Head of caudate nucleus (tissue), 42 donors: Measurements from ENCODE around the gene SMAD3.

ENCODE experiments used
- DNase-seq, 42 donors: peaks; one replicate each; pipeline versions ENCODE4 v3.0.0 to v3.0.0-alpha.2; 2020 to 2021; ENCODE audit warnings: mixed read lengths in 7 of 42
- intact Hi-C: fragments of 100-400 bp; cut with DNase I; formaldehyde crosslinking; loops from one replicate; pipeline ENCODE4 v1.15.0; 2022

The SMAD3 gene

DNA sequence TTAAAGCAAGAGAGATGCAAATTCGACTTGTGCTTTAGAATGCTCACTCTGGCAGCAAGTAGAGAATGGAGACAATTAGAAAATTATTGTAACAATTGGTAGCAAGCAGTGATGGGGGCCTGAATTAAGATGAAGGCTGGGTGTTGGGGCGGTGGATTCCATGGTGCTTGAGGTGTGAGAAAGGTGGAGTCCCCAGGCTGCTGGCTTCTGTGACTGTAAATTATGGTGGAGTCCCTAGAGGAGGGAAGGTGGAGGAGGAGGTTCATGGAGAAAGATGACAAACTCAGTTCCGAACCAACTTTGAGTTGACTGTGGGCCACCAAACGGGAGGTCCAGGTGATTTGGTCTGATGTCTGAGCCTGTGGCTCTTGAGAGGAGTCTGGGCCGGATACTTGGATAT is 10.7 kb upstream of the SMAD3 start:
- intact Hi-C loops: no loop called here
- no peak for DNase-seq

DNA sequence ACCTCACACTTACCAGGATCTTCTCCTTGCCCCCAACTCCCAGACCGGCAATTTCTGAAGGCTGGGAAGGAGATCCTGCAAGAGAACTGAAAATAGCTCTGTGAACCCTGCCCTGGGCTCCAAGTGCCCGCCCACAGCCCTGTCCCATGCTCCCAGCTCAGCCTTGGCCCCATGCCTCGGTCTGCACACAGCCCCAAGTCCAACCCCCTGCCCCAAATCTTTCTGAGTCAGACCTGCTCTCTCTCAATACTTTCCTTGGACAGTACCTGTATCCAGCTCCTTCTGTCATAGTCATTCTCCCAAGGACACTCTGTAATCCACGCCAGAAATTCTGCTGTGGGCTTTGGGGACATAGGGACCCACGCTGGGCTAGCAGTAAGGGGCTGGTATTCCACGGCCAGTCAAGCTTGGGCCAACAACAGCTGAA is 6.3 kb upstream of the SMAD3 start:
- intact Hi-C loops: no loop called here
- DNase-seq: peak in 9 of 42 donors; percentile 21 to 68 (median 38)

DNA sequence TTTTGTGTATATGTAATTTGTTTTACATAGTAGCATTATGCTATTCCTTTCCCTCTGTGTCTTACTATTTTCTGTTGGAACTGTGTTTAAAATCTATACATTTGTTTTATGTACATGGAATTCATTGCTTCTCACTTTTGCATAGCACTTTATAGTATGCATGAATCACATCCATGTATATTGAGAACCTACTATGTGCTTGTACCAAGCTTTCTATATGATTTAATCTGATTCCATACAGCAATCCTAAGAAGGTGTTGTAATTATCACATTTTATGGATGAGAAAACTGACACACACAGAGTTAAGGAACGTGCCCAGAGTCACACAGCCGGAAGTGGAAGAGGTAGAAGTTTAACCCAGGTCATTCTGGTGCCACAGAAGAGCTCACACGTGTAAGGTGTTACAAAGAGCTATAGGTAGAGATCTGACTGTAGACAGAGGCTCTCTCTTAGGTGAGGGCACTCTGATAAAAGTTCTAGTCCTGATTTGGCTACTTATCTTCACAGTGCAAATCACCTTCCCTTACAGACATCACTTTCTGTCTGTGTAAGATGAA is 3.5 kb upstream of the SMAD3 start:
- no peak for DNase-seq
- intact Hi-C loops: no loop called here

DNA sequence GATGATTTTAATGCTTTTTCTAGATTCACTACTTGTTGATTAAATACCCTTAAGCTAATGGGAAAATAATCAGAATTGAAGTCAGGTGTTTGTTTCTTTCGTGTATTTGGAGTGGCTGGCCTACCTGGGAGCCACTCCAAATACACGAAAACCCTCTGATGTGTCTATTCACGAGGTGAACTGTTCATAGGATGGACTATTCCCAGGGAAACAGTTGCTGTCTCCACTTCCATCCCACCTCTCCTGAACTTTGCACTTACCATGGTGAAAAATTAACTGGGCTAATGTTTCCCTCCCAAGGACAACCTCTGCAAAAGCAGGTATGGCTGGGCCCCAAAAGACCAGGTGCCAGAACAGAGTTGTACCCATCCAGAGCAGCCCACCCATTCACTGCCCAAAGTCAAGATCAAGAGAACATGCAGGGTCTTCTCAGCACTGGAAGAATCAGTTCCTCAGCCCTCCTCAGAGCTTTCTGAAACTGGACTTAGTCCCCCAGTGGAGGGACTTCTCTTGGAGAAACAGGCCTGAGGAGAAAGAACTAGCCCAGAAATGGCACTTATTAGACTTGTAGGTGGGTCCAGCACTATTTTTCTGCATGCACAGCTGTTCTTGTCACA is 2.9 kb upstream of the SMAD3 start:
- DNase-seq: no peak
- intact Hi-C loops: no loop called here

DNA sequence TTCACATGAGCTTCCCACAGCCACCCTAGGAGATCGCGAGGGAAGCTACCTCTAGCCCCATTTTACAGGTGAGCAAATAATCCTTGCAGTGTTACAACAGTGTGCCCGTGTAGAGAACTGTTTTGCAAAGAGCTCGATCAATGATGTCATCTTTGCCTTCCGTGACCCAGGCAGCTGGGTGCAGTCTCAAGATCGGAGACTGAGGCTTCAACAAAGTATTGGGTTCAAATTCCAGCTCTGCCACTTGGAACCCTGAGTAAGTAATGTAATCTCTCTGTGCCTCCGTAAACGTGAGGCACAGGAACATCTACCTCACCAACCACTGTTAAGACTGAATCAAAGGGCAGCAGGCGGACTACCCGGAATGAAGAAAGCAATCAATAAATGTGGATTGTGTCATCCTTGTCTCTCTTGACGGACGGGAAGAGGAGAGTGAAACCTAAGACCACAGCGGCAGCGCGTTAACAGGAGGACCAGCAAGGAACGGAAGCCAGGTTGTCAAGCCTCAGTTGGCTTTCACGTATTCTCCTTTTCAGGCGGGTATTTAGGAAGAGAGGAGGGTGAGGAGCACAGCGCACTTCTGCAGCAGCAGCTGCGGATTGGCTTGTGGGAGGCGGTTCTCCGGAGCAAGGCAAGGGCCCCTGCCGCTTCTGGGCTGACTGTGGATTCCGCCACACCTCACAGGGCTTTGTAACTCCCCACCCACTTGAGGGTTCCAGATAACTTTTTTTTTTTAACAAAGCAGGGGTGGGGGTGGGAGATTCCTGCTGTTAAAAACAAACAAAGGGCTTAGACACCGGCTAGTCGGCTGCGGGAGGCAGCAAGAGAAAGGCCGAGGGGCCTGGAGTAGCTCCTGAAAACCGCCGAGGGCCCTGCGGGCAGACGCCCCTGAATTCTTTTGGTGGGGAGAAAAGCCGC is 1.5 kb upstream of the SMAD3 start:
- intact Hi-C loops: no loop called here
- peak in 34 of 42 donors; percentile 33 to 85 (median 65) for DNase-seq

DNA sequence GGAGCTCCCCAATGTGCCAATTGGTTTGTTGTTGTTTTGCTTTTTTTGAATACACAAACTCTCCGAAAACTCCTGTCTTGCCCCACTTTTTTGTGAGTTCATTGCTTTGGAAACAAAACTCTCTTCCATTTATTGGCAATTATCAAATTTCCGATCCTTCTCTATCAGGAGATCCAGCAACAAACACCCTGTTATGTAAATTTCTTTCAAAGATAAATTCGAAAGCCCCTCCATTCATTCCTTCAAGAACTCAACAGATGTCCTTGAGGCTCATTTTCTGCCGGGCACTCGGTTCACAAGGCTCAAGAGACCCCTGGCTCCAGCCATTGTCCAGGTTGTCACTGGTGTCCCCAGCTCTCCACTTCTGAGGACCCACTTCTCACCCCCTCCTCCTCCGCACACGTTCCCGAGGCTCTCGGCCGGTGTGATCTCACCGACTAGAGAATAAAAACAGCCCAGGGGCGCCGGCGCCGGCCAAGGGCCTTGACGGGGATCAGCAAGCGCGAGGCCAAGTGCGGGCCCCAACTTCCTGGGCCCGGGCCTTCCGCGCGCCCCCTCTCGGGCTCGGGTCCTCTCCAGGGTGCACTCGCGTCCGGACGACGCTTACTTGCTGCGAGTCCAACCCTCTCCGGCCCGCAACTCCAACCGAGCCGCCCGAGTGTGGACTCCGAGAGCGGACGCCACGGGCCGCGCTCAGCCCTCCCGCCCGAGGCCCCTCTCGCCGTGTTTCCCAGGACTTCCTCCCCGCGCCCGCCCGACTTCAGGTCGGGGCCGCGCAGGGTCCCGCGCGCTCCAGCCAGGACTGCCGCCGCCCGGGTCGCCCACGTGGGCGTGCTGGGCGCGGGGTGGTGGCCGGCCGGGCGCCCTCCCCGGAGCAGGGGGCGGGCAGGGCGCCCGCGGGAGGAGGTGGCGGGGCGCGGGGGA is 533 bp upstream of the SMAD3 start:
- DNase-seq: peak in 19 of 42 donors; percentile 19 to 70 (median 43)

DNA sequence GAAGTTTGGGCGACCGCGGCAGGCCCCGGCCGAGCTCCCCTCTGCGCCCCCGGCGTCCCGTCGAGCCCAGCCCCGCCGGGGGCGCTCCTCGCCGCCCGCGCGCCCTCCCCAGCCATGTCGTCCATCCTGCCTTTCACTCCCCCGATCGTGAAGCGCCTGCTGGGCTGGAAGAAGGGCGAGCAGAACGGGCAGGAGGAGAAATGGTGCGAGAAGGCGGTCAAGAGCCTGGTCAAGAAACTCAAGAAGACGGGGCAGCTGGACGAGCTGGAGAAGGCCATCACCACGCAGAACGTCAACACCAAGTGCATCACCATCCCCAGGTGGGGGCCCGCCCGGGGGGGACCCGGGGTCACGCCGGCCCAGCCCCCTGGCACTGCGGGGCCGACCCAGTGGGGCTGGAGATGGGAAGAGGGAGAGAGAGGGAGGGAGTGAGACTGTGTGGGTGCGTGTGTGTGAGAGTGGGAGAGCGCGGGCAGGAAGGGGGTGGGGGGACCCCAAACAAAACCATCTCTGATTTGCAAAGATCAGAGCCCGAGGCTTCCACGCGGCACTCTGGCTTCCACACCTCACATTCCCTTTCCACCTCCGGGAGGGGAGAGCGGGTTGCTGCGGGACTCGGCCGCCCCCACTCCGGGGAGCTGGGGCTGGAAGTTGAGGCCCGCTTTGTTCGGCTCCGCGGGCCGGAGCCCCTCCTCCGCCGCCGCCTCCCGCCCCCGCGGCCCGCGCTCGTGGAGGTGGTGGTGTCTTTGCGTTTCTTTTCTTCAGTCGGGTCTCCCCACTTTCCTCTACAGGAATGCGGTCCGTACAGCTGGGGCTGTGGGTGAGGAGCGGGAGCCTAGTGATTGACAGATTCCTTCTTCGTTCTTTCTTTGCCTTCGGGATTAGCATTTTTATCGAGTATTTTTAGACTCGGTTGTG is 898 bp downstream of the SMAD3 start:
- DNase-seq: peak in 37 of 42 donors; percentile 22 to 80 (median 52)
- intact Hi-C loops: no loop called here

More for the DNA sequence above, 533 bp upstream of the SMAD3 start:
- intact Hi-C loops: no loop called here

DNA sequence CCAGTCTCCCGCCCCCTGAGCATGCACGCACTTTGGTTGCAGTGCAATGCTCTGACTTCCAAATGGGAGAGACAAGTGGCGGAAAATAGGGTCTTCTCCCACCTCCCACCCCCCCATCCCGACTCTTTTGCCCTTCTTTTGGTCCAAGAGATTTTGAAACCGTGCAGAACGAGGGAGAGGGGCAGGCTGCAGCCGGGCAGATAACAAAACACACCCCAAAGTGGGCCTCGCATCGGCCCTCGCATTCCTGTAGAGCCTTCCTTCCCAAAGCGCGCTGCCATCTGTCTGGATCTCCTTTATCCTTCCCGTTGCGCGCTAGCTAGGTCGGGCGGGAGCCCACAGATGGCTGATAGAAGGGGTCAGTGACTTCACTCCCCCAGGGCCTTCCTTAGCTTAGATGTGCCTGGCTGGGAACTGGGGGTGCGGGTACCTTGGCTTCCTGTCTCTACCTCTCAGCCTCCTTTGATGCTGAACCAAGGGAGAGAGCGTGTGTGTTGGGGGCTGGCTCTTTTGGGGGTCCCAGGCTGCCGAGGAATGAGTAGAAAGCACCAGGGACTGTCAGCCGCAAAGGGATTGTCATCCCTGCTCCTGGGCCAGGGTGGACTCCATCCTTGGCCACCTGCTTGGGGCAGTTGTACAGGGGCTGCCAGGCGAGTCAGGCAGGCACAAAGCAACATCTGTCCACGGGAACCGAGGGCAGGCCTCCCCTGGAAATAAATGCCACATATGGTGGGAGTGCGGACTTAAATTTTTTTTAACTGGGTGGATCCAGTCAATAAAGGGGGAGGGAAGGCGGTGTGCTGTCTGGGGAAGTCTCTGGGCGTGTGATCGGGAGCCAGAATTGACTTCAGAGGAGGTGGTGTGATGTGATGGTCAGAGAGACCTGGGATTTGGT is 1.8 kb downstream of the SMAD3 start:
- intact Hi-C loops: no loop called here
- peak in 8 of 42 donors; percentile 19 to 57 (median 36) for DNase-seq

DNA sequence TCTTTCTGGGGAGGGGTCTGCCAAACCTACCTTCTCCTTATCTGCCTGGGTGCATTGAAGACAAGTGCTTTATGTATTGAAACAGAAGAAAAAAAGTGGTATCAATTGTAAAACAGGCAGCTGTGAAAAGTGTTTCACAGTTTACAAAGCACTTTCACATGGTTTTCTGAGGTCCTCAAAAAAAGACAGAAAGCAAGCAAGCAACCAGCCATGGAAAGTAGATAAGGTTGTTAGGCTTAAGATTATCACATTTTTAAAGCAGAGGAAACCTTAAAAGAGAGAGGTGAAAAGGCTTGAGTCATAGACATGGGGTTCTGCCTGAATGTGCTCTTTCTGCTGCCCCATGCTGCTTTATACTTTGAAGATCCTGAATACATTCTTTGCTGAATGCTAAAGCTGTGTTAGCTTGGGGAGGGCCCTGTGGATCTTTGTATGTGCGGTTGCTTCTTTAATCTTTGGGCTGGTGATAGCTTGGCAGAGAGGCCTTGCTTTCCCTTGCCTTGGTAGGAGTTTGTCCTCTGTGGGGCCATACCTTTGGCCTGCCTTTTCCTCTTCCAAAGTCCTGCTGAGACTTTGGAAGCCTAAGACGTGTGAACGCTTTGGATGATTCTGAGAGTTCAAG is 2.6 kb downstream of the SMAD3 start:
- no peak for DNase-seq
- intact Hi-C loops: no loop called here

DNA sequence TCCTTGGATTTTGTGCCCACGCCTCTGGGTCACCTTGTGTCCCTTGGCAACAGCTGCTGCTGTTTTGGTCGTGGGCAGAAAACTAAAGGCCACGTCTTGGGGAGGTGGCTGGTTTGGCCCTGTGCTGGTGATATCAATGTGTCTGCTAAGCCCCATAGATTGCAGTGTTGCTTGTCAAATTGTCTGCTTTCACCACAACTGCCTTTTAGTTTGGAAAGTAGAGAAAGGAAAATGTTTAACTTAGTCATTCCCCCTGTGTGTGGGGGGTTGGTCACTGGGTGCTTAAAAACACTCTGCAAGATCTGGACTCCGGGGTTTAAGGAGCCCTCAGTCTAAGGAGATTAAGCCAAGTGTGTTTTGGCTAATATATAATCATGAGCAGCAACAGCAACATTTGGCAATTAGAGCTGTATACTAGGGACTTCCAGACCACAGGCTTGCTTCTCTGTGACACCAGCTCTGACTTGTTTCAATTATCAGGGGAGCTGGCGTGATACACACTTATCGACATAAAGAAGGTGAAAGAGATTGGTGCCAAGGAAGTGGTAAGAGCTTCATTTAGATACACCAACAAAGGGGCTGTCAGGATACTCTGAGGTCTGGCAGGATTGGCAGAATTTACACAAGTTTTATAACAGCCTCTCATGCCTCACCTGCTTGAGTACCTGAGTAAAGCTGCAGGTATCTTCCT is 3.5 kb downstream of the SMAD3 start:
- DNase-seq: no peak
- intact Hi-C loops: no loop called here

DNA sequence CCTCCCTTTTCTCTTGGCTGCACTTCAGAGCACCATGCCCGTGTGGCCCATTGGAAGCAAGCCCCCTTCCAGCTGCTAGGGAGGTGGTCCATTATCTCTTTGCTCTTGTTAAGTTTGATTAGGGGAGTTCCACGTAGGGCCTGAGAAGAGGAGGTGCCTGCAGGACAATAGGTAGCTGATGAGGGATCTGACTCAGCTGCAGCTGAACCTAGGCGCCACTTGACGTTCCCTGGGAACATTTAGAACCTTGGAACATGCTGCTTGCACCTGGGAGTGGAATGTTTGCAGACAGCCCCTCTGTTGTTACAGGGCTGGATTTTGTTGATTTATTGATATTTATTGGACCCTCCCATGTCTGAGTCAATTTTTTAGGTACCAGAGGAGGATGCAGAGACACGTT is 4.7 kb downstream of the SMAD3 start:
- DNase-seq: no peak

DNA sequence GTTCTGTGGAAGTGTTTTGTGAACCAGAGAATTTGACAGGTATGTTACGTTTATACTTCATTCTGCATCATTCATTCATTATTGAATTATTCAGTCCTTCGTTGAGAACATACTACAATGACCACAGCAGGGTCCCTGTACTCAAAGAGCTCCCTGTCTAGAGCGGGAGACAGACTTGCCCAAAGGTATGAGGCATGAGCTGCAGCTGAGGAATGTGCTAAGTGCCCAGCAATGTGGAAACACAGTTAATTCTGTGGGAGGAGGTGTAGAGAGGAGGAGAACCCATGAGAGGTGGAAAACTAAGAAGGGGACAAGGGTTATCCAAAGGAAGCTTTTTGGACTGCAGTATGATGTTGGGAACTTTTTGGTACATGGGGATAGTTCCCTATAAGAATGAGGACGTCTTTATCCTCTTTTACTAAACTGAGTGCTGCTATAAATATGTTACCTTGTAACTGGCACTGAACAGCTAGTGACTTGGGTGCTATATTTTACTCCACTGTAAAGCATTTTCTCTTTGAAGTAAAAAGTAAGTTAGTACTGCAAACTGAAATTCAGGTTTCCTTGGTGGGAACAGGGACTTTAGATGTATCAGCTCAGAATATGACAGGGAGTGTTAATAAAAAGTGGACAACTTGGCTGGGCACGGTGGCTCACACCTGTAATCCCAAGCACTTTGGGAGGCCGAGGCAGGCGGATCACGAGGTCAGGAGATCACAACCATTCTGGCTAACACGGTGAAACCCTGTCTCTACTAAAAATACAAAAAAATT is 5.7 kb downstream of the SMAD3 start:
- no peak for DNase-seq
- intact Hi-C loops: loop anchor here (10.0 kb wide), 1 partner anchor 126 kb away; no protein-coding TSS in a partner anchor

More for the DNA sequence above, 4.7 kb downstream of the SMAD3 start:
- intact Hi-C loops: loop anchor here (10.0 kb wide), 1 partner anchor 125 kb away; no protein-coding TSS in a partner anchor

DNA sequence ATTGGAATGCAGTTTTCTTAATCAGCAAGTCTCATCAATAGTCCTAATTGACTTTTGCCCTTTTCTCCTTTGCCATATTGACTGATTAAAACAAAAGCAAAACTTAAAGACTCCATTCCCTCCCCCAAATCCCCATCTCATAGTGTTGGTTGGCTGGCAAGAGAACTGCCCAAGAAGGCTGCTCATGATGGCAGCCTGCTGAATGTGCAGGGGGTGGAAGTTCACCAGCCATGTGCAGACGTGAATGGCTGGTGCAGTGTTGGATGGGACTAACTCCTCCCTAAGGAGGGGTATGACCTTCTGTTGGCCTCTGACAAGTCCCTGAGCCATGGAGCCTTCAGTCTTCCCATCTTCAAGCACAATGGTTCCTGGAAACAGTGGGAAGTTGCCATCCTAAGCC is 7.0 kb downstream of the SMAD3 start:
- no peak for DNase-seq
- intact Hi-C loops: loop anchor here (10.0 kb wide), 1 partner anchor 128 kb away; no protein-coding TSS in a partner anchor

DNA sequence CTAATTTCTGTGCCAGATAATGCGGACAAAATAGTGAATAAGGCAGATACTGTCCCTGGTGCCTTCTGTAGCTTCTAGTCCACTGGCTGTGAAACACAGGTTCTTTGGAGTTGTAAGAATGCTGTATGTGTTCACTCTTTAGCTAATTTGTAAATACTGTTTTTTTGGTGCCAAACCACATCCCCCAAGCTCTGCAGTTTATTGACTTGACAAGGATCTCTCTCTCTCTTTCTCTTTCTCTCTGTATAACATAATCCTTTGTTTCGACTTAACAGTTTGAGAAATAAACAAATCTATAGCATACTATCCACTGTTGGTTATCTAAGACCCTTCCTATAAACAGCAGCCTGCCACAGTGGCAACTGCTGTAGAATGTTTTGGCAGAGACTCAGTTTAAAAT is 7.6 kb downstream of the SMAD3 start:
- no peak for DNase-seq

DNA sequence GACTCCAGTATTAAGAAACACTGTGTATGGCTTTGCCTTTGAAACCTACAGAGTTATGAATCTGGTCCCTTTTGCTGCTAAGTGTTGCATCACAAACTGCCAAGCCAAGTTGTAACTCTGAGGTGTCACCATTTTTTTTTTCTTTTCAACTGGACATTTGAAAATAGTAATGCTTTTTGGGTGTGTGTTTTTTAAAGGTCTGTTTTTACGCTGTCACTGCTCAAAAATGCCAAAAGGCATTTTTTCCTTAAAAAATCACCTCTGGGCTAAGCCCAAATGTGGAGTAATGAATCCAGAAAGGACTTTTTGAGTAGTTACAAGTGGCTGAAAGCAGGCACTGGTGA is 9.5 kb downstream of the SMAD3 start:
- intact Hi-C loops: loop anchor here (10.0 kb wide), 1 partner anchor 130 kb away; no protein-coding TSS in a partner anchor
- no peak for DNase-seq

More for the DNA sequence above, 7.6 kb downstream of the SMAD3 start:
- intact Hi-C loops: loop anchor here (10.0 kb wide), 1 partner anchor 128 kb away; no protein-coding TSS in a partner anchor
